Subcutaneous adipose tissue (tissue), 4 donors: ENCODE data around the gene GRAMD1C. TPM values are rescaled to one million over a fixed set of nuclear protein-coding genes. Genes with fewer than 3 reads are reported as not detected.

Source experiments
- CTCF ChIP-seq: fragments of 450-650 bp; IDR thresholded peaks from one replicate; pipeline ENCODE4 v1.5.1; 2016; ENCODE audit warnings: low read depth, mild to moderate bottlenecking, control low read depth, antibody characterized with exemption, moderate library complexity
- total RNA-seq, 4 donors: library from RNA; depleted of rRNA; stranded (reverse); fragments of >200 nt; gene quantifications; one replicate each; pipeline ENCODE4 v1.1.0, GENCODE V29; 2016

GRAMD1C gene
- total RNA-seq, 4 donors from 2014 or later: 0.88 to 4.0 (median 1.8) TPM

GRCh38 chr3:113834983-113835382, 3.6 kb upstream of the GRAMD1C start:
- no peak for TF ChIP-seq CTCF

- TF ChIP-seq CTCF: no peak
Measured at GRCh38 chr3:113839551-113839950, 963 bp downstream of the GRAMD1C start.

- no peak for TF ChIP-seq CTCF
Measured at GRCh38 chr3:113844622-113845222, 6.1 kb downstream of the GRAMD1C start.

- TF ChIP-seq CTCF: no peak
Measured at GRCh38 chr3:113847247-113847646, 8.7 kb downstream of the GRAMD1C start.

GRCh38 chr3:113847664-113848461, 9.3 kb downstream of the GRAMD1C start:
- TF ChIP-seq CTCF: no peak

GRCh38 chr3:113852506-113852905, 13.9 kb downstream of the GRAMD1C start:
- TF ChIP-seq CTCF: no peak

GRCh38 chr3:113867506-113867905, 28.9 kb downstream of the GRAMD1C start:
- no peak for TF ChIP-seq CTCF
